HG02571 (cell line): ENCODE measurements around the gene OSTC.

Experiments used
- ATAC-seq: cut with Tn5 transposase; IDR thresholded peaks from one replicate; pipeline ENCODE4 v1.9.1; 2021; ENCODE audit warnings: mild to moderate bottlenecking, moderate library complexity; ENCODE audit not compliant: unreplicated experiment

The OSTC gene

GRCh38 chr4:108644237-108644636 lies 6.2 kb upstream of the OSTC start:
- no peak for ATAC-seq

GRCh38 chr4:108646706-108647105 lies 3.7 kb upstream of the OSTC start:
- ATAC-seq: no peak

DNA sequence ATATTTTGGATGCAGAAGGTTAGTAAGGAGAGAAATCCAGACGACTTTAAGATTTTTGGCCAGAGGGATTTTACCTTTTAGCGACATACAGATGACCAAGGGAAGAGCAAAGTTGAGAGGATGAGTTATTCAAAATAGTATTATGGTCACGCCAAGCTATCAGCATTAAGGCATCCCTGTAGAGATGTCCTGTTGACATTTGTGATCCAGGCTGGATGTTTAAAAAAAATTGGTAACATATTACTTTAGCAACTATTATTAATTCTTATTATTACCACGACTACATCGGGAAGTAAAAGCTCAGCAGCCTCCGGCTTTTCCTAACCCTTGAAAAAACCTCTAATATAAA lies 562 bp upstream of the OSTC start:
- peak; percentile 3 for ATAC-seq

DNA sequence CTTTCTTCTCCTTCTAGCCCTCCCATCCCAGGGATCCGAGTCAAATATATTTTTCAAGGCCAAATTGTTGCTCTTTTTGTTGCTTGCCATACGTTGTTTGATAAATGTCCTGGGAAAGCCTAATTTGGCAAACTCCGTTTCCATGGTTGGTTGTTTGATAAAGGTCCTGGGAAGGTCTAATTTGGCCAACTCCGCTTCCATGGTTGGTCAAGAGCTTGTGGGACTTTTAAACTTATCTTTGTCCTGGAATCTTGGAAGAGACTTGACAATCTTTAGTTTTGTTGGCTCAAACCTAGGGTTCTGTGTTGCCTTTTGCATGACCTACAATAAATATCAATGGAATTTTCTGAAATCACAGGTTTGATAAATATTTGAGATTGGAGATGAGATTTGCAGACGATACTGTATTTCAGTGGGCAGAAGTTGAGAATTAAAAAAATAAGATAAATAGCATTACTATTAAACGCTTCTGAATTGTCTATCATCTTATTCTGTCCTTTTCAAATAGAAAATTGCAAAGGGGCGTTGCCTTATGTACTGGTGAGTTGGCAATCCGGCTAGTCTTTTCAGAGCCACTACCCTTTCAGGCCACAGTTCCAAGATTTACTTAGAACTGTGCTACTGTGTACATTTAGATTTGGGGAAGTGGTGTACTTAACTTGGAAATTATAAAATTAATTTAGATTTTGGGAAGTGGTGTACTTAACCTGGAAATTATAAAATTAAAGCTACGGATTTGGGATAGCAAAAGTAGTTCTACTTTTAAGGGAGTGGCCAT lies 804 bp downstream of the OSTC start:
- no peak for ATAC-seq

DNA sequence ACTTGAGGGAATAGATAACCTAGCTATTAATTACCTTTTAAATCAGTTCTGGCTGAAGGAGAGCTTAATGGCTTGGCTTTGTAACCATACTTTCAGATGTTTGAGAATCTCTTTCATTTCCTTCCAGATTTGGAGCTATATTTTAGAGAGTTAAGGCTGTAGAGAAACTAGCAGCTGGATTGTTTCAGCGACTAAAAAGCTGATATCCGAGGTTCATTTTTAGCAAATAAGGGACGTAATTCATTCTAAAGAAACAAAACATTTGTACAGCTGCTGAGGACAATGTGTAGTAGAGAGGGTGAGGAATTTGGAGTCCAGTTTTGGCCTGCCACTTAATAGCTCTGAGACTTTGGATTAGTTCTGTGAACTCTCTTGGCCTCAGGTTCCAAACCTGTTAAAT lies 12.2 kb downstream of the OSTC start:
- no peak for ATAC-seq

- ATAC-seq: no peak
Observed at GRCh38 chr4:108674356-108674977, 24.1 kb downstream of the OSTC start.

- no peak for ATAC-seq
Observed at GRCh38 chr4:108681321-108681809, 31.0 kb downstream of the OSTC start.

GRCh38 chr4:108683479-108683878 lies 33.1 kb downstream of the OSTC start:
- no peak for ATAC-seq

DNA sequence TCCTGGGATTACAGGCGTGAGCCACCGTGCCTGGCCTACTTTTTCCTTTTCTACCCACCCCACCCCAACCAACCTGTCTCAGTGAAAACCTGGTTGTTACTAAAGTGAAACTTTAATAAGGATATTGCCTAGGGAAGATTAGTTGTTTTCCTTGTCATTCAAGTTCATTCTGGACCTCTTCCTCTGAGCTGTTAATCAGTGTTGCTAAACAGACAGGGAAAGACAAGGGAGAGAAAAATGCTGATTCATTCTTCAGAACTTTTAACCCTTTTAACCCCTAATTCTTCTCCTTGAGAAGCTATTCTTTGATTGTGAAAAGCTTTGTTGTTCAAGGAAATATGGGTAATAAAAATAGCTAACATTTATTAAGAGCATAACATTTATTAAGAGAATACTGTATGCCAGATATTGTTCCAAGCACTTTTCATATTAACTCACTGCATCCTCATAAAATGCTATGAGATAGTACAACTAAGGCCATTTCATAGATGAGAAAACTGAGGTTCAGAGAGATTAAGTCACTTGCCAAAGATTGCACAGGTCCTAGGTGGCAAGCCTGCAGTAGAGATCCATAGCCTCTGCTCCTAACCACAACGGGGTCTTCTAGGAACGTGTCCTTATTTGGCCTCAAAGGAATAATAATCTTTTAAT lies 34.8 kb downstream of the OSTC start:
- no peak for ATAC-seq

GRCh38 chr4:108690738-108691137 lies 40.3 kb downstream of the OSTC start:
- ATAC-seq: no peak

- ATAC-seq: no peak
Observed at GRCh38 chr4:108693211-108693610, 42.8 kb downstream of the OSTC start.

DNA sequence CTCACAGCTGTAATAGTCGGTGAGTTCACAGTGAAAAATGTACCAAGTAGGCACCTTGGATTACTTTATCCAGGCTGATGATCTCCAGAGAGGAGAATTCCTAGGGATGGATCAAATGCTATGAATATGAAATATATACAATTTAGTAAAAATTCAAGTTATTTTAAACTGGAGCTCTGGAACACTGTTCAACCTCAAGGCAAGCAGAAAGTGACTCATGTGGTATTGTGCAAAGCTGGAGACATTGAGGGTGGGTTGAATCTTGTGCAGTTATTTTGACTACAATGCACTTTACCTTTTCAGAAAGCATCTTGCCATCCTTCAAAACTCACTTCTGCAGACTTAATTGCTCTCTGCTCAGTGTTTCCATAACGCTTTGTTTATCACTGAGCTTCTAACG lies 43.4 kb downstream of the OSTC start:
- no peak for ATAC-seq

GRCh38 chr4:108694423-108694822 lies 44.0 kb downstream of the OSTC start:
- no peak for ATAC-seq

DNA sequence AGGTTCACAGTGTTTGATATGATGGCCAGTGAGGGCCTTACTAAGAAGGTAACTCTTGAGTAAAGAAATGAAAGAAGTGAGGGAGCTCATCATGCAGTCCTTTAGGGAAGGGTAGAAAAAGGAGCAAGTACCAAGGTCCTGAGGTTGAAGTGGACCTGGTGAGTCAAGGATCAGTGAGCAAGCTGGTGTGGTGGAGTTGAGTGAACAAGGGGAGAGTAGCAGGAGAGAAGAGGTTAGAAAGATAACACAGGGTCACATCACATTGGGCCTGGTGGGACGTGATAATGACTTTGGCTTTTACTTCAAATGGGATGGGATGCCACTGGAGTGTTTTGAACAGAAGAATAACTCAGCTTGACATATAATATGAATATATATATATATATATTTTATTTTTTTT lies 44.7 kb downstream of the OSTC start:
- ATAC-seq: no peak

GRCh38 chr4:108696160-108696559 lies 45.8 kb downstream of the OSTC start:
- no peak for ATAC-seq

DNA sequence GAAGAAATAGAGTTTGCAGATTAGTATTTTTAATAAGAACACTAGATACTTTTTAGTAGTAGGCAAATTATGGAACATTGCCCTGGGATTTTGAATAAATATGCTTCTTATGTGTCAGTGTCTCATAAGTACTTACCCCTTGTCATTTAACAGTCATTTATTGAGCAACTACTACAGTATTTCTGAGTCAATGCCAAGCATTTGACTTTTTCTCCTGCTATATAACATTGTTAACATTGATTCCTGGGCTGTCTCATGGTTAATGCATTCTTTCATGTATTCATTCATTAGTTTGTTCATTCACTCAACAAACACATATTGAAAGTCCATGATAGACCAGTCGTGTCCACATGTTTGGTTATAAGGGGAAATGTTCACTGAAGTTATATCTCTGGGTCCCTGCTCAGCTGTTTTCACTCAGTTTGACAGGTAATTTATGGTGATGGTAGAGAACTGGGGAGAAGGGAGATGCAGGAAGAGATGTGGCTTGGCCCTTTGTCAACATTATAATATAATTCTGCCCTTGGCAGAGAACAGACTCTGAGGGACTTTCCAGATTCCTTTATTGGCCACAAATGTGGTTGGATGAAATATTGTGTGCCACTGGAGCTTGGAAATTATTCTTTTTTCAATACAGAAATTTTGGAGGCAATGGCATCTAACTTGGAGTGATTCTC lies 49.8 kb downstream of the OSTC start:
- no peak for ATAC-seq

DNA sequence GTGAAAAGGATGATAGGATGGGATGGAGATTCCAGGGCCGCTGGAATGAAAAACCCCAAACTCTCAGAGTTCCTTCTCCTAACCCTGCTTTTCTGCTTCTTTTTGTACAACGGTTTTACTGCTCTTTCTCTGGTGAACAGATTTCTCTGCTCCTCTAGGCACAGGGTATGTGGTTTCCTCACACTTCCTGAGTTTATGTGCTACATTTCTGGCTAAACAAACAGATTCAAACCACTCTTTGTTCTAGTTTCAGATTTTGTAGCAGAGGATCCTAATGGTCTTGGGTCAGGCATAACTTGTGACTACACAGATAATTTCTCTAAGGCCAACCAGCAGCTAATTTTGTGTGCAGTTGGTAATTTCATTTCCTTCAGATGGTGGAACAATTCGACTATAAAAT lies 52.6 kb downstream of the OSTC start:
- no peak for ATAC-seq

DNA sequence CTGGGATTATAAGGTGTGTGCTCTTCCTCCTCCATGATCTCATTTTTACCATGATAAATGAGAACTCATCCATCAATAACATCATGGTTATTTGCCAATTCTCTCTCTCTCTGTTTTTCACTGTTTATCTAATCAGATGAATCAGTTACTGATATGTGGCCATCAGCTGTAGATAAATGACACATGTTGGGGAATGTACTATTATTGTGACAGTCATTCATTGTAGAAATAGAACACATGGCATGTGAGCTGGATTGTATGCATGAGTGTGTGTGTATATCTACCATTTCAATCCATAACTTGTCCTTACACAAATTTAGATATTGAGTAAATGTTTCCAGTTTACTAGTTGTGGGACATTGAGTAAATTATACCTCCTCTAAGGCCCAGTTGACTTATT lies 53.0 kb downstream of the OSTC start:
- no peak for ATAC-seq

DNA sequence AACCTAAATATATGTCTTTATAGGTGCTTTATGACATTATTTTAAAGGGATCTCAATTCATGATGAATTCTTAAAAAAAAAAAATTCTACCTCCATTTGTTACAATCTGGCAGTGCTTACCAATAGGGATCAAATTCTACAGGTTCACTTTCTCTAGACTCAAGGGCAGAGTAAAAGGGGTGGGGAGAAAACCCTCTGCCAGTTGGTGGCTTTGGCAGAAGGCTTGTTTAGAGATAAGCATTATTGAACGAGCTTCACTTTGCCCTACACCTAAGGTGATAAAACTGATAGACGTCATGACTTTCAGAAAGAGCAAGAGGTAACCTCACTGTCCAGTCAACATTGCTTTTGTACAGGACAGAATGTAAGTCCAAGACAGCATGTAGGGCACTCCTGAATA lies 53.6 kb downstream of the OSTC start:
- ATAC-seq: no peak

GRCh38 chr4:108706289-108706688 lies 55.9 kb downstream of the OSTC start:
- ATAC-seq: no peak

DNA sequence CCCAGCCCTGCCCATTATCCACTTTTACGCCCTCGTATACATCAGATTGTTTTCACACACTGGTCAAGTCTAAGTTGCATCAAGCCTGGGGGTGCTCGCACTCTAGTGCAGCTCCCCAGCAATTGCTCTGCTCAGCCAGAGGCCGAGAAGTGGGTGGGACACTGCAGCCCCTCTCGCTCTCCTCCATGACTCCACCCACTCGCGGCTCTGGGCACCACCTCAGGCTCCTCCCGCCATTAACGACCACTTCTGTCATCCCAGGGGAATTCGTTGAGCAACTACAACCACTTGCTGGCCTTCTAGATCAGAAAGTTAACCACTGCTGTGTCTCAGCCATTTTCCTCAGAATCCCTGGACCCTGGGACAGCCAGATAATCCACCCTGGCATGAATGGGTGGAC lies 58.8 kb downstream of the OSTC start:
- no peak for ATAC-seq

DNA sequence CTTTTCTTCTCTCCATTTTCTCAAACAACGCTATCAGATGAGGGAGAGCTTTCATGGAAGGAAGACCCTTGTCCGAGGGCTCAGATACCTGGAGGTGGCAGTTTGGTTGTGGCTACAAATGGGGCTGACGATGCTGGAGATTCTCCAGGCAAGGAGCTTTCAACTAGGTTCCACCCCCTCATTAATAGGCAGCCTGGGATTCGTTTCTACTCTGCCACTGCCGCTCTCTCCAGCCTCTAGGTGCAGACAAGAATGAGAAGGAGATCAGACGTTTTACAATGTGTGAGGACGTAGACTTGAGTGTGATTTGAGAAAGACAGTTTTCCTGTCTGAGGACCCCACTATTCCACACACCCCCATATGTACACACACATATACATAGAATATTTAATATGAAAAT lies 59.3 kb downstream of the OSTC start:
- no peak for ATAC-seq
